ENCODE data around the gene CHMP4A. TPM values are rescaled to one million over a fixed set of nuclear protein-coding genes. Genes with fewer than 3 reads are reported as not detected.

Gene CHMP4A
- total and polyA plus RNA-seq, 2 of the 13 experiments (the other 11 are each of a cell fraction or from before 2014, with no cell fraction given): 83.6 to 113 TPM

DNA sequence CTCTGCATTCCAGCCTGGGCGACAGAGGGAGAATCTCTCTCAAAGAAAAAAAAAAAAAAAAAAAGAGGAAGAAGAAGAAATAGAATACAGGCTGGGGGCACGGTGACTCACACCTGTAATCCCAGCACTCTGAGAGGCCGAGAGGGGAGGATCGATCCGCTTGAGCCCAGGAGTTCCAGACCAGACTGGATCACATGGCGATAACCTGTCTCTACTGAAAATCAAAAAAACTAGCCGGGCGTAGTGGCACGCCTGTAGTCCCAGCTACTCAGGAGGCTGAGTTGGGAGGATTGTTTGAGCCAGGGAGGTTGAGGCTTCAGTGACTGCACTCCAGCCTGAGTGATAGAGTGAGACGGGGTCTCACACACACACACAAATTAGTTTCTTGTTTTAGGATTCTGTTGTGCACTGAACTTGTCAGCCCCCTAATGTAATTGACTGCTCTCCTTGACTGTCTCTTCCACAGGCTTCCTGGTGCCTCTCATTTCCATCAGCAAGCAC, 30.1 kb upstream of the CHMP4A start (continued):
- TF ChIP-seq, protein P1, sequence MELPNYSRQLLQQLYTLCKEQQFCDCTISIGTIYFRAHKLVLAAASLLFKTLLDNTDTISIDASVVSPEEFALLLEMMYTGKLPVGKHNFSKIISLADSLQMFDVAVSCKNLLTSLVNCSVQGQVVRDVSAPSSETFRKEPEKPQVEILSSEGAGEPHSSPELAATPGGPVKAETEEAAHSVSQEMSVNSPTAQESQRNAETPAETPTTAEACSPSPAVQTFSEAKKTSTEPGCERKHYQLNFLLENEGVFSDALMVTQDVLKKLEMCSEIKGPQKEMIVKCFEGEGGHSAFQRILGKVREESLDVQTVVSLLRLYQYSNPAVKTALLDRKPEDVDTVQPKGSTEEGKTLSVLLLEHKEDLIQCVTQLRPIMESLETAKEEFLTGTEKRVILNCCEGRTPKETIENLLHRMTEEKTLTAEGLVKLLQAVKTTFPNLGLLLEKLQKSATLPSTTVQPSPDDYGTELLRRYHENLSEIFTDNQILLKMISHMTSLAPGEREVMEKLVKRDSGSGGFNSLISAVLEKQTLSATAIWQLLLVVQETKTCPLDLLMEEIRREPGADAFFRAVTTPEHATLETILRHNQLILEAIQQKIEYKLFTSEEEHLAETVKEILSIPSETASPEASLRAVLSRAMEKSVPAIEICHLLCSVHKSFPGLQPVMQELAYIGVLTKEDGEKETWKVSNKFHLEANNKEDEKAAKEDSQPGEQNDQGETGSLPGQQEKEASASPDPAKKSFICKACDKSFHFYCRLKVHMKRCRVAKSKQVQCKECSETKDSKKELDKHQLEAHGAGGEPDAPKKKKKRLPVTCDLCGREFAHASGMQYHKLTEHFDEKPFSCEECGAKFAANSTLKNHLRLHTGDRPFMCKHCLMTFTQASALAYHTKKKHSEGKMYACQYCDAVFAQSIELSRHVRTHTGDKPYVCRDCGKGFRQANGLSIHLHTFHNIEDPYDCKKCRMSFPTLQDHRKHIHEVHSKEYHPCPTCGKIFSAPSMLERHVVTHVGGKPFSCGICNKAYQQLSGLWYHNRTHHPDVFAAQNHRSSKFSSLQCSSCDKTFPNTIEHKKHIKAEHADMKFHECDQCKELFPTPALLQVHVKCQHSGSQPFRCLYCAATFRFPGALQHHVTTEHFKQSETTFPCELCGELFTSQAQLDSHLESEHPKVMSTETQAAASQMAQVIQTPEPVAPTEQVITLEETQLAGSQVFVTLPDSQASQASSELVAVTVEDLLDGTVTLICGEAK (IDR thresholded peaks at IDR 0.05): no peak; the same call in 1 of the 2 replicates
- TF ChIP-seq, protein P1 (CRISPR knock-in tag; IDR thresholded peaks at IDR 0.05): no peak; the same call in 1 of the 2 replicates
- TF ChIP-seq, protein P2, sequence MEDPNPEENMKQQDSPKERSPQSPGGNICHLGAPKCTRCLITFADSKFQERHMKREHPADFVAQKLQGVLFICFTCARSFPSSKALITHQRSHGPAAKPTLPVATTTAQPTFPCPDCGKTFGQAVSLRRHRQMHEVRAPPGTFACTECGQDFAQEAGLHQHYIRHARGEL (CRISPR knock-in tag; IDR thresholded peaks at IDR 0.05): 0 out of 2 replicates have a peak, but pooled peaks have one; percentile 45
- no peak for TF ChIP-seq NFKB2 (CRISPR knock-in tag; IDR thresholded peaks at IDR 0.05; ENCODE audit: borderline replicate concordance)
- 0 out of 2 replicates have a peak, but pooled peaks have one; percentile 46 for TF ChIP-seq ZKSCAN5 (CRISPR knock-in tag; IDR thresholded peaks at IDR 0.05)
- TF ChIP-seq ZNF7 (CRISPR knock-in tag; IDR thresholded peaks at IDR 0.05): no peak
- TF ChIP-seq ZNF451 (CRISPR knock-in tag; IDR thresholded peaks at IDR 0.05): peak; percentile 28; the same call in 1 of the 2 replicates
- no peak for TF ChIP-seq REL (CRISPR knock-in tag; conservative IDR thresholded peaks at IDR 0.05)
- no peak for TF ChIP-seq ZNF138 (CRISPR knock-in tag; IDR thresholded peaks at IDR 0.05; ENCODE audit: low read depth)
- TF ChIP-seq NR2F6 (IDR thresholded peaks at IDR 0.05): no peak
- no peak; the same call in 1 of the 2 replicates for TF ChIP-seq NR2F6 (CRISPR knock-in tag; IDR thresholded peaks at IDR 0.05)
- no peak for TF ChIP-seq SAFB2 (CRISPR knock-in tag; IDR thresholded peaks at IDR 0.05; ENCODE audit: borderline replicate concordance, low read depth)
- peak; percentile 36 for TF ChIP-seq TEAD3 (CRISPR knock-in tag; optimal IDR thresholded peaks at IDR 0.05; ENCODE audit: borderline replicate concordance)
- TF ChIP-seq ZFP82 (CRISPR knock-in tag; IDR thresholded peaks at IDR 0.05; ENCODE audit: borderline replicate concordance): 0 out of 2 replicates have a peak, but pooled peaks have one; percentile 29
- TF ChIP-seq ZNF263 (CRISPR knock-in tag; IDR thresholded peaks at IDR 0.05): no peak
- TF ChIP-seq, protein P3, sequence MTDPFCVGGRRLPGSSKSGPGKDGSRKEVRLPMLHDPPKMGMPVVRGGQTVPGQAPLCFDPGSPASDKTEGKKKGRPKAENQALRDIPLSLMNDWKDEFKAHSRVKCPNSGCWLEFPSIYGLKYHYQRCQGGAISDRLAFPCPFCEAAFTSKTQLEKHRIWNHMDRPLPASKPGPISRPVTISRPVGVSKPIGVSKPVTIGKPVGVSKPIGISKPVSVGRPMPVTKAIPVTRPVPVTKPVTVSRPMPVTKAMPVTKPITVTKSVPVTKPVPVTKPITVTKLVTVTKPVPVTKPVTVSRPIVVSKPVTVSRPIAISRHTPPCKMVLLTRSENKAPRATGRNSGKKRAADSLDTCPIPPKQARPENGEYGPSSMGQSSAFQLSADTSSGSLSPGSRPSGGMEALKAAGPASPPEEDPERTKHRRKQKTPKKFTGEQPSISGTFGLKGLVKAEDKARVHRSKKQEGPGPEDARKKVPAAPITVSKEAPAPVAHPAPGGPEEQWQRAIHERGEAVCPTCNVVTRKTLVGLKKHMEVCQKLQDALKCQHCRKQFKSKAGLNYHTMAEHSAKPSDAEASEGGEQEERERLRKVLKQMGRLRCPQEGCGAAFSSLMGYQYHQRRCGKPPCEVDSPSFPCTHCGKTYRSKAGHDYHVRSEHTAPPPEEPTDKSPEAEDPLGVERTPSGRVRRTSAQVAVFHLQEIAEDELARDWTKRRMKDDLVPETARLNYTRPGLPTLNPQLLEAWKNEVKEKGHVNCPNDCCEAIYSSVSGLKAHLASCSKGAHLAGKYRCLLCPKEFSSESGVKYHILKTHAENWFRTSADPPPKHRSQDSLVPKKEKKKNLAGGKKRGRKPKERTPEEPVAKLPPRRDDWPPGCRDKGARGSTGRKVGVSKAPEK (CRISPR knock-in tag; IDR thresholded peaks at IDR 0.05; ENCODE audit: borderline replicate concordance): no peak
- TF ChIP-seq GABPB1 (CRISPR knock-in tag; IDR thresholded peaks at IDR 0.05): no peak

Data from HepG2 (cell line).